Transverse colon (tissue), 4 donors: ENCODE measurements around the gene AP1G2. TPM values are rescaled to one million over a fixed set of nuclear protein-coding genes. Genes with fewer than 3 reads are reported as not detected.

ENCODE experiments used
- DNase-seq: peaks from one replicate; pipeline ENCODE4 v3.0.0-alpha.2; 2019
- H3K27ac ChIP-seq, 4 donors: fragments of 200-600 bp; sonication (generic); 2 replicates each; pipeline ENCODE4 v1.5.1; 2016 to 2018; ENCODE audit warnings: inconsistent platforms in 4 of 4
- H3K27me3 ChIP-seq: fragments of 200-600 bp; sonication (generic); 2 replicates; pipeline ENCODE4 v1.5.1; 2017; ENCODE audit warnings: inconsistent platforms
- H3K36me3 ChIP-seq, 4 donors: fragments of 200-600 bp; sonication (generic); 2 replicates each; pipeline ENCODE4 v1.5.1; 2017 to 2019; ENCODE audit warnings: inconsistent platforms in 4 of 4
- H3K4me1 ChIP-seq, 4 donors: fragments of 200-600 bp; sonication (generic); 2 replicates each; pipeline ENCODE4 v1.5.1; 2017 to 2020; ENCODE audit warnings: inconsistent platforms in 4 of 4
- H3K4me3 ChIP-seq, 4 donors: fragments of 200-600 bp; sonication (generic); 1 replicate in 1 of 4; 2 replicates in 3 of 4; pipeline versions ENCODE4 v1.5.1 to v1.6.1; 2017 to 2019; ENCODE audit warnings: inconsistent platforms in 4 of 4
- H3K9me3 ChIP-seq, 2 donors: fragments of 200-600 bp; sonication (generic); 2 replicates each; pipeline ENCODE4 v1.5.1; 2017 to 2019; ENCODE audit warnings: inconsistent platforms in 2 of 2
- CTCF ChIP-seq, 5 experiments: fragments of 200-600 bp in 3 of 5; fragments of 450-650 bp in 2 of 5; sonication (generic) in 3 of 5; IDR thresholded peaks; 1 replicate in 2 of 5; 2 replicates in 3 of 5; pipeline ENCODE4 v1.5.1; 2016 to 2017; ENCODE audit warnings: antibody characterized with exemption in 5 of 5, inconsistent platforms in 3 of 5, mild to moderate bottlenecking in 2 of 5, moderate library complexity in 1 of 5
- EP300 ChIP-seq: sonication (generic); formaldehyde crosslinking; IDR thresholded peaks from one replicate; pipeline ENCODE4 v1.6.1; 2017; ENCODE audit warnings: antibody characterized with exemption, low read depth
- POLR2A ChIP-seq: fragments of 450-650 bp; IDR thresholded peaks from one replicate; pipeline ENCODE4 v1.6.1; 2016; ENCODE audit warnings: antibody characterized with exemption, mild to moderate bottlenecking, moderate library complexity
- POLR2AphosphoS5 ChIP-seq, 3 donors: sonication (generic); formaldehyde crosslinking; IDR thresholded peaks; one replicate each; pipeline ENCODE4 v1.6.1; 2016; ENCODE audit warnings: antibody characterized with exemption in 3 of 3
- WGBS, 2 donors: methylation state at CpG; one replicate each; pipeline ENCODE4 v1.1.5; 2018; ENCODE audit warnings: low coverage in 1 of 2; 5-methylcytosine and 5-hydroxymethylcytosine counted together
- in situ Hi-C, 4 donors: fragments of 200-750 bp; cut with MboI; loops; one replicate each; pipeline versions ENCODE4 v1.15.0 to v1.15.1; 2017; ENCODE audit warnings: low sequenced_read_pairs in 3 of 4, low pct_ligation_motif_present in 1 of 4, low pct_unique_long_range_greater_than_20kb in 1 of 4
- intact Hi-C: fragments of 100-400 bp; cut with DNase I; formaldehyde crosslinking; loops from one replicate; pipeline ENCODE4 v1.15.1; 2023; ENCODE audit warnings: low total_unique reads
- total RNA-seq, 4 donors: library from RNA; depleted of rRNA; stranded (reverse); fragments of >200 nt; gene quantifications; one replicate each; pipeline ENCODE4 v1.1.0, GENCODE V29; 2016

The AP1G2 gene
- total RNA-seq, 4 donors from 2014 or later: 163 to 508 (median 237) TPM

DNA sequence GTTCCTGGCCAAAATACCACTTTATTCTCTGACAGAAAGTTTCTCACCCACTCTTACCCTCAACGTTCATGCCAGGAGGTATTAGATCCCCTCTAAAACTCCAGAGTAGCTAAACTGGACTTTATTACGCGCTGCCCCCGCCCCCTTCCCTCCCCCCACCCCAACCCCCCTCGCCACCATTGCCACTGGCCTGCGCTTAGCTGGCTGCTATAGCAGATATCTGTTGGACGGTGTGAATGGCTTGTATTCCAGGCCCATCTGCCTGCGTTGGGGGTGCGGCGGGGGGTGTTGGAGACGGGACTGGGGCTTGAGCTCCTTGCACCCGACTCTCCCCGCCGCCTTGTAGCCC lies 12.1 kb downstream of the AP1G2 start:
- Histone ChIP-seq H3K36me3 (peaks cover 0 to 3% (median 0%) of the 10 kb centered on the region in 4 donors), H3K27me3 (peaks cover 3% of the 10 kb centered on the region), H3K4me3 (peak overlapping the region; percentile 60 to 93 (median 86)), H3K4me1 (peaks cover 15 to 37% (median 26%) of the 10 kb centered on the region in 4 donors), H3K27ac (peak overlapping the region; percentile 92 to 95 (median 94)), H3K9me3 (no peaks in the 10 kb centered on the region)
- in situ Hi-C loops (loop anchor here in 3 of 4 donors (5.0 to 25.0 kb wide), 3 partner anchors 78 to 218 kb away; no protein-coding TSS in a partner anchor), intact Hi-C loops (no loop called here)
- no peak for DNase-seq
- no peak for TF ChIP-seq CTCF (IDR thresholded peaks at IDR 0.05)
- no peak for TF ChIP-seq EP300
- TF ChIP-seq POLR2AphosphoS5 (IDR thresholded peaks at IDR 0.05): no peak
- TF ChIP-seq POLR2A: no peak
- 0% methylated on average over 1 to 7 of the region's 14 CpGs for WGBS, 2 donors

GRCh38 chr14:23551266-23552028 lies 16.1 kb downstream of the AP1G2 start, which contains the start of gene ZFHX2:
Gene ZFHX2 (minus strand): TSS chr14:23551765. CDS start chr14:23535325, 16,440 bp downstream.
- Histone ChIP-seq H3K27me3 (peaks cover 9% of the 10 kb centered on the region), H3K4me1 (peaks cover 6 to 22% (median 17%) of the 10 kb centered on the region in 4 donors), H3K27ac (peak within 1 kb of the TSS; percentile 19 to 71 (median 56)), H3K36me3 (no peaks in the 10 kb centered on the region), H3K4me3 (peak within 1 kb of the TSS; percentile 49 to 76 (median 64)), H3K9me3 (no peaks in the 10 kb centered on the region)
- in situ Hi-C loops (loop anchor here in 3 of 4 donors (10.0 to 25.0 kb wide), 2 partner anchors 77 to 214 kb away; no protein-coding TSS in a partner anchor), intact Hi-C loops (no loop called here)
- TF ChIP-seq POLR2AphosphoS5 (IDR thresholded peaks at IDR 0.05) (peak in 1 of 3 donors; percentile 11), POLR2A (no peak)
- DNase-seq: peak; percentile 88
- 1% methylated on average over 15 to 46 of the region's 49 CpGs for WGBS, 2 donors

GRCh38 chr14:23550812-23551265 lies 16.8 kb downstream of the AP1G2 start:
- DNase-seq: peak; percentile 27
- 2 to 4% methylated on average over 26 to 37 of the region's 37 CpGs for WGBS, 2 donors
- TF ChIP-seq POLR2AphosphoS5 (IDR thresholded peaks at IDR 0.05) (no peak), POLR2A (no peak), EP300 (no peak), CTCF (IDR thresholded peaks at IDR 0.05) (no peak)
- no peaks in the 10 kb centered on the region for H3K9me3 ChIP-seq
- intact Hi-C loops (no loop called here), in situ Hi-C loops (loop anchor here in 3 of 4 donors (10.0 to 25.0 kb wide), 2 partner anchors 76 to 214 kb away; no protein-coding TSS in a partner anchor)
- H3K4me1 ChIP-seq: peaks cover 6 to 21% (median 16%) of the 10 kb centered on the region in 4 donors
- H3K27ac ChIP-seq: peak overlapping the region; percentile 19 to 71 (median 56)
- peaks cover 9% of the 10 kb centered on the region for H3K27me3 ChIP-seq
- peak overlapping the region; percentile 49 to 76 (median 64) for H3K4me3 ChIP-seq
- H3K36me3 ChIP-seq: no peaks in the 10 kb centered on the region

DNA sequence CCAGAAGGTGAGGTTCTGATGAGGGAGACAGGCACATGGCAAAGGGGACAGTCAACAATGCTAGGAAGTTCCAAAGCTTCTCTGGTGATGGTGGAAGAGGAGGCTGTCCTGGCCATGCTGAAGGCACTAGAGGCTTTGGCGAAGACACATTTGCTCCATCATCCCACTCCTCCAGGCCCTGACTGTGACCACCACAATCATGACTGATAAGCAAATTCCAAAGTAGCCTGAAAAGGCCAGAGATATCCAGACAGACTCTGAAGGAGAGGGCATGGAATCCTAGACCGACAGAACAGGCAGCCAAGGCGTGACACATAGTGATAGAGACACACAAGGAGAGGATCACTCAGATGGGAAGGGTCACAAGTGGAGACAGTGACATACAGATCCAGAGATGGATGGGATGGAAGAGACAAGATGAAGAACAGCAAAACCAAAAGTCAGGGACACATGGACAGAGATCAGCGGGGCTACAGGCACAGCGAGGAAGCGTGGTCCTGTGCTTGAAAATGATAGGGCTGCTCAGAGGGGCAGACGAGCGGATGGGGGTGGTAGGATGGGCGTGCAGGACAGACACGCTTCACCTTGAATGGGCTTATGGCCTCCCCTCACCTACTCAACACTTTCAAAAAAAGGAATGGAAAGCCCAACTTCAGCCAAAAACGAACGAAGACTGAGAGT lies 17.3 kb downstream of the AP1G2 start:
- DNase-seq: no peak
- intact Hi-C loops: no loop called here
- no peak for TF ChIP-seq EP300
- no peak for TF ChIP-seq POLR2A
- no peak for TF ChIP-seq CTCF (IDR thresholded peaks at IDR 0.05)
- no peak for TF ChIP-seq POLR2AphosphoS5 (IDR thresholded peaks at IDR 0.05)
- peak overlapping the region in 2 of 4 donors; percentile 50 to 63 for H3K27ac ChIP-seq
- no peaks in the 10 kb centered on the region for H3K9me3 ChIP-seq
- H3K27me3 ChIP-seq: peaks cover 9% of the 10 kb centered on the region
- in situ Hi-C loops: loop anchor here in 3 of 4 donors (10.0 to 25.0 kb wide), 2 partner anchors 75 to 213 kb away; no protein-coding TSS in a partner anchor
- peak overlapping the region; percentile 49 to 76 (median 64) for H3K4me3 ChIP-seq
- H3K36me3 ChIP-seq: no peaks in the 10 kb centered on the region
- 65 to 66% methylated on average over 5 to 12 of the region's 12 CpGs for WGBS, 2 donors
- peaks cover 4 to 16% (median 14%) of the 10 kb centered on the region in 4 donors for H3K4me1 ChIP-seq
